ENCODE results near the gene GRAP2.
"Not testable (repeated sequence)": the region's sequence is repeated elsewhere in the genome, so short reads cannot be mapped to it uniquely, and the experiment has no call there.

The GRAP2 gene

GRCh38 chr22:39988386-39989114, 87.7 kb downstream of the GRAP2 start:
- no peak for TF ChIP-seq GATA1 (IDR thresholded peaks at IDR 0.05; ENCODE audit: low read depth, low read length)
- TF ChIP-seq POLR2A (IDR thresholded peaks at IDR 0.05; ENCODE audit: low read length): peak; percentile 68
- DNase-seq: peak; percentile 73 to 91

GRCh38 chr22:39989633-39990032, 88.7 kb downstream of the GRAP2 start:
- TF ChIP-seq POLR2A (IDR thresholded peaks at IDR 0.05; ENCODE audit: low read length) (no peak), GATA1 (IDR thresholded peaks at IDR 0.05; ENCODE audit: low read depth, low read length) (no peak)
- DNase-seq: no peak

GRCh38 chr22:39990686-39991085, 89.8 kb downstream of the GRAP2 start:
- peak; percentile 60 to 81 for DNase-seq
- TF ChIP-seq GATA1 (IDR thresholded peaks at IDR 0.05; ENCODE audit: low read depth, low read length) (no peak), POLR2A (IDR thresholded peaks at IDR 0.05; ENCODE audit: low read length) (no peak)

- peak in 1 of 2 experiments; percentile 64 for DNase-seq
- no peak for TF ChIP-seq POLR2A (IDR thresholded peaks at IDR 0.05; ENCODE audit: low read length)
- TF ChIP-seq GATA1 (IDR thresholded peaks at IDR 0.05; ENCODE audit: low read depth, low read length): no peak
Measured at GRCh38 chr22:39991159-39991860, 90.4 kb downstream of the GRAP2 start.

GRCh38 chr22:39992088-39992826, 91.4 kb downstream of the GRAP2 start:
- no peak for DNase-seq
- TF ChIP-seq GATA1 (IDR thresholded peaks at IDR 0.05; ENCODE audit: low read depth, low read length): no peak
- TF ChIP-seq POLR2A (IDR thresholded peaks at IDR 0.05; ENCODE audit: low read length): no peak

GRCh38 chr22:39992894-39993293, 92.0 kb downstream of the GRAP2 start:
- not testable (repeated sequence) for DNase-seq

- peak; percentile 93 to 96 for DNase-seq
- TF ChIP-seq GATA1 (IDR thresholded peaks at IDR 0.05; ENCODE audit: low read depth, low read length) (no peak), POLR2A (IDR thresholded peaks at IDR 0.05; ENCODE audit: low read length) (peak; percentile 68)
Measured at GRCh38 chr22:39994041-39994565, 93.2 kb downstream of the GRAP2 start.

GRCh38 chr22:39994566-39995392, 93.9 kb downstream of the GRAP2 start, which contains the start of gene FAM83F:
TSS of gene FAM83F (plus strand) at chr22:39994954. CDS start at chr22:39995043, 89 bp downstream.
- DNase-seq: peak; percentile 84 to 86
- TF ChIP-seq POLR2A (IDR thresholded peaks at IDR 0.05; ENCODE audit: low read length) (peak; percentile 56), GATA1 (IDR thresholded peaks at IDR 0.05; ENCODE audit: low read depth, low read length) (no peak)

GRCh38 chr22:39995393-39996252, 94.7 kb downstream of the GRAP2 start:
- no peak for TF ChIP-seq GATA1 (IDR thresholded peaks at IDR 0.05; ENCODE audit: low read depth, low read length)
- TF ChIP-seq POLR2A (IDR thresholded peaks at IDR 0.05; ENCODE audit: low read length): peak; percentile 38
- DNase-seq: peak; percentile 67 to 74

- TF ChIP-seq POLR2A (IDR thresholded peaks at IDR 0.05; ENCODE audit: low read length): no peak
- no peak for TF ChIP-seq GATA1 (IDR thresholded peaks at IDR 0.05; ENCODE audit: low read depth, low read length)
- DNase-seq: no peak
Measured at GRCh38 chr22:39996732-39997131, 95.8 kb downstream of the GRAP2 start.

GRCh38 chr22:39997421-39997820, 96.5 kb downstream of the GRAP2 start:
- DNase-seq: no peak
- no peak for TF ChIP-seq GATA1 (IDR thresholded peaks at IDR 0.05; ENCODE audit: low read depth, low read length)
- no peak for TF ChIP-seq POLR2A (IDR thresholded peaks at IDR 0.05; ENCODE audit: low read length)

GRCh38 chr22:39997939-39998726, 97.2 kb downstream of the GRAP2 start:
- peak in 1 of 2 experiments; percentile 29 for DNase-seq
- TF ChIP-seq GATA1 (IDR thresholded peaks at IDR 0.05; ENCODE audit: low read depth, low read length): no peak
- TF ChIP-seq POLR2A (IDR thresholded peaks at IDR 0.05; ENCODE audit: low read length): no peak

Measured in erythroblast (primary cell).